NCI-H1436 treated with DMSO at 0.1 percent for 48 hours (cell line): ENCODE measurements around the gene LRRC4C.
"Not testable (repeated sequence)": the region's sequence is repeated elsewhere in the genome, so short reads cannot be mapped to it uniquely, and the experiment has no call there.

Experiments
- DNase-seq: peaks from one replicate; lab custom pipeline; 2025; lab: John Stamatoyannopoulos, UW

Gene LRRC4C

GRCh38 chr11:40688369-40688768 is 771.1 kb downstream of the LRRC4C start:
- no peak for DNase-seq

DNA sequence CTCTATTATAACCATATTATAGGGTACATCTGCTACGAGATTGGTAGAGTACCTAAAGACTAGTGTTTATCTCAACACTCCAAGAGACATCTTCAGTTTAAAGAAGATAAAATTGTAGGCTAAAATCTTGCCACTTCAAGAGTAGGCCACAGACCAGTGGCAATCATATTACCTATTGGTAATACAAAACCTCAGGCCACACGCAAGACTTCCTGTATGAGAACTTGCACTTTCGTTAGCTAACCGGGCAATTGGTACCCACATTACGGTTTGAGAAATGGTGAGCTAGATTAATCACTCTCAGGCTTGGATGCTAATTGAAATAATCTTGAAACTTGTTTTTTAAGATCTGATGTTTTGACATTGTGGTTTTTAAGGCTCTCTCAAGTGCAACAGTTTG is 772.7 kb downstream of the LRRC4C start:
- no peak for DNase-seq

DNA sequence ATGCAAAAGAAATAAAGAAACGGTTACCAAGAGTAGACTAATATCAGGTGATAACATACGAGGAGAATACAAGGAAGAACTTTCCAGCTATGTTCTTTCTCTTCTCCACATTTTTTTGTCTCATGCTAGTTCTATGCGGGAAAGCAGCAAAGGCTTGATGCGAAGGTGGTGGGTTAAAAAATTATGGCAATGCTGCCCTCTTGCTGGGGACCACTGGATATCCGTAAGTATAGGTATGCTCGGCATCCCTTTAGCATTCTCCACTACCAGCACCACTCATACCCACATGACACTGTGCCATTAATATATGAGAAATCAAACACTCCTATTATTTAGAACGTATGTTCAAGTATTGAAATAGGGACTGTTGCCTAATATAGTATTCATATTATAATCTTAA is 776.4 kb downstream of the LRRC4C start:
- no peak for DNase-seq

- DNase-seq: no peak
These were observed 780.2 kb downstream of the LRRC4C start for GRCh38 chr11:40679276-40679675.

DNA sequence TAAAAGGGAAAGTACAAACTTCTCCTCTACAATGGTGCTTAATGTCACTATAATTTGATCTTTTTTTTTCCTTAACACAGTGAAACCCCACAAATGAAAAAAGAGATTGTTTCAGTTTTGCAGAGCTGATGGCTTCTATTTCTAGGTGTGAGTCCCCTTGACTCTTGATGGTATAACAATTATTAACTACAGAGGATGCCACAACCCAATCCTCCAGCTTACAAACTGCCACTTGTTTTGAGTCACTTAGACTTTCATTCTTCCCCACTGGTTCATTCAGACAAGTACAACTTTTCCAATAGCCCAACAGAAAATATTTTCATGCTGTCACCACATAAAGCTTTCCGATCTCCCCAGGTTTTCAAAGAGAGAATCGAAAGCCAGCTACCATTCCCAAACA is 812.2 kb downstream of the LRRC4C start:
- no peak for DNase-seq

DNA sequence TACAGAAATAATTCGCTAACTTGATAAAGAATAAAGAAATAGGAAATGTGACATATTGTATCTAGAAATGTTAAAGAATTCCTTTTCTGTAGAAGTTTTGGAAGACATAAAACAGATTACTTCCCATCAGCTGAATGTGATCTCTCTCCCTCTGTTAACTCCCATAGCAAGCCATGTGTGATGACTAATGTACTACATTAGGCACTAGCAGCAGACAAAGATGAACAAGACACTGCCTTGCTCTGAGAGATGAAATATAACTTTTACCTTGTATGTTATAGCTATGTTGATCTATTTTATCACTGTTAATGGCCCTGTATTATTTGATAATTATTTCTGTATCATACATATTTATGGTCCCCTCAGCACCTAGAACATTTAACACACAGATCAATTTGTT is 817.2 kb downstream of the LRRC4C start:
- no peak for DNase-seq

DNA sequence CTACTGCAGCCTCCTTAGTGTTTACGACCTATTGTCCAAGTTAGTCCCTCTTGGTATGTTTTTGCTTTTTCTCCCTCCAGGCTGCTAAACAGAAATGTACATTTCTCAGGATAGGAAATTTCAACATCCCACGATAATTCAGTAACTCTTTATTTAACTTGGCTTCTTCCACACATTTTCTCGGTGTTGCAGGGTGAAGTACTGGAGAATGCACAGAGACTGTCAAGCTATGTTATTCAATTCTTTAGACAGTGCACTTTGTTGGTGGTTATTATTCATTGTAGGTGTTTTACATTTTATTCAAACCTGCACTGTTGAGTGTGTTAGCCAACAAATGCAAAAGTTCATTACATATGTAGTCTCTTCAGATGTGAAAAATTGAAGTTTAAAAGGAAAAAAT is 839.8 kb downstream of the LRRC4C start:
- no peak for DNase-seq

- DNase-seq: no peak
These were observed 852.7 kb downstream of the LRRC4C start for GRCh38 chr11:40606800-40607199.

DNA sequence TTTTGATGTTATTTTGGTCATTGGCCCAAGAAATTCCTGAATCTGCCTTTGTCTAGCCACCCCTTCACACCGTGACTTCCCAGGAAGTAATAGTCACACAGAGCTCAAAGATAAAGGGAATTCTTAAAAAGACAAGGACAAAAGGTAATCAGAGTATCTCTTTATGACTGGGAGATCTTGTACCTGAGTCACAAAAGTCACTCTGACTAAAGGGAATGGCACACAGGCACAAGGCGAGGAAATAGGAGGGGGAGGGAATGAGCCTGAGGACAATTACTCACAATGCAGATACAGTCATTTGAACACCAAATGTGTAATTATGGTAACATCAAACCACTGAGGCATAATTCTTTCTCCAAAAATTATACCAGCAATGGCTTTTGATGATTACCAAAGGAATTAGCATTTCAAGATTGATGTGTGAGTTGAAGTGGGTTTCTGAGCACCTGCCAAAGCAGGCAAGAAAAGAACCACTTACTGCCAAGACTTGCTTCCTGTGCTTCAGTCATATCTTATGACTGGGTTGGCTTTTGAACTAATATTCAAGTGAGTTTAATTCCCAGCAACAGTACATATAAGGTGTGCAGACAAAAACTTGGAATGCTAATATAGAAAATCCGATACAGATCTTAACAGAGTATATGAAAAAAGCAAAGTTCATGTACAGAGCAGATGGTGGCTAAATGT is 856.4 kb downstream of the LRRC4C start:
- no peak for DNase-seq

GRCh38 chr11:40597546-40598113 is 861.8 kb downstream of the LRRC4C start:
- DNase-seq: no peak

GRCh38 chr11:40573254-40573891 is 886.1 kb downstream of the LRRC4C start:
- DNase-seq: no peak

- DNase-seq: no peak
These were observed 889.4 kb downstream of the LRRC4C start for GRCh38 chr11:40569947-40570531.

DNA sequence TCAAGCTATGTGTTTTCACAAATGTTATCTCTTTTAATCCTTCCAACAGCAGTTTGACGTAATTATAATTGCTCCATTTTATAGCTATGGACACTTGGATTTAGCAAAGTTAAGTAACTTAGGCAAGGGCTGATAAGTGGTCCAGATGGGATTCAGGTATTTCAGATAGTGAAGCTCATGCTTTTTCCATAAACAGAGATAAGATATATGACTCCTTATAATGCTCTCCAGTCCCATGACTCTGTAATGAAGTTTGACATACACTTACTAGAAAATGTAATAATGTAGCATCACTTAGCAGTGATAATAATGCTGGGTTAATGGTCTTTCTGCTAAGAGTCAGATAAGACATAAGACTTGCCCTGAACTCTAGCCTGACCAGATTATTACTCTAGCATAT is 892.1 kb downstream of the LRRC4C start:
- DNase-seq: no peak

DNA sequence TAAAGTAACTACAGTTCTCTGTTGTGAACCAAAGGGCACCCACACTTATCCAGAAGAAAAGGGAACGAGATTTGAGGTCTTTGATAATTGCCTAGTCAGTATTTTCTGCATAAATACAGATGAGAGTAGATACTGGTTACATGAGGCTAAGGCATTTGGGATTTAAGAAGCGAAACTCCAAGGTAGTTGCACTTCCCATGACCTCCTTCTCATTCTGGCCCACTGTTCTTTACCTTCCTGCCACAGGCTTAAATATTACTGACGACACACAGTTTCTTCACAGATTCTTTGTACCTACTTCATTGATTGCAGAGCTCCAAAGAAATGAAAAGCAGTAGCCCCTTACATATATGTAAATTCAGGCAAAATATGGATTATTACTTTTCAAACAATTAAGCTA is 915.3 kb downstream of the LRRC4C start:
- DNase-seq: no peak

DNA sequence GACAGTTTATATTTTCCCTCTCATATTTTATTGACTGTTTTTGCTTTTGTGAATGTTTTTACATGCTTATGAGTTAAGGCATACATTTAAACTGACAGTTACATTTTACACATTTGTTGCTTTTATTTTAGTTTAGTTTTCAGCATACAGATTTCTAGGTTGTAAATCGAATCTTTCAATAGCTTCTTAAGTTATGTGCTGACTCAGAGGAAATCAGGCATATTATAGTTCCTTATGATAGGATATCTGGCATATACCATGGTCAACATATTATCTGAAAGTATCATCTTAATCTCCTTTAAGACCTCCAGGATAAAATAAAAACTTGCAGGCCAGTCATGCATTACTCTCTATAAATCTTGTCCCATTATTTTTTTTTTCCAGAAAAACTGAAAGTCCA is 916.6 kb downstream of the LRRC4C start:
- DNase-seq: no peak

GRCh38 chr11:40537734-40538133 is 921.7 kb downstream of the LRRC4C start:
- no peak for DNase-seq

DNA sequence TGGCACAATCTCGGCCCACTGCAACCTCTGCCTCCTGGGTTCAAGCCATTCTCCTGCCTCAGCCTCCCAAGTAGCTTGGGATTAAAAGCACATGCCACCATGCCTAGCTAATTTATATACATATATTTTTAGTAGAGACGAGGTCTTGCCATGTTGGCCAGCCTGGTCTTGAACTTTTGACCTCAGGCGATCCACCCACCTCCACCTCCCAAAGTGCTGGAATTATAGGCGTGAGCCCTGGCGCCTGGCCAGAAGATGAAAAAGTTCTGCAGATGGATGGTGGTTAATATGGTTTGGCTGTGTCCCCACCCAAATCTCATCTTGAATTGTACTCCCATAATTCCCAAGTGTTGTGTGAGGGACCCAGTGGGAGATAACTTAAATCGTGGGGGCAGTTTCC is 937.4 kb downstream of the LRRC4C start:
- DNase-seq: not testable (repeated sequence)

DNA sequence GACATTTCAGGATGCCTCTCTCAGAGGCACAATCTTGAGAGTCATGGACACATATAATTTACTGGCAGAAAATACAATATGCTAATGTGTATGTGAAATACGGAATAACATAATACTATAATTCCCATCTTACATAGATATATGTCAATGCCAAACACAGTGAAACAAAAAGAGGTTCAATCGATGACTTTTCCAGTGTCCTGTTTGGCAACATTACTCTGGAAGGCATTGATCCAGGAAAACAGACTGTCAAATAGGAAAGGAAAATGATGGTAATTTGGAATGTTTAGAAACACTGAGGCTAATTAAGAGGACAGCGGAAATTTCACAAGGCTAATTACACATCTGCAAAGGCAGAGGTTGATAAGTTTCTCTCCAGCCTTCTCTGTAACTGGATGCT is 942.3 kb downstream of the LRRC4C start:
- no peak for DNase-seq

DNA sequence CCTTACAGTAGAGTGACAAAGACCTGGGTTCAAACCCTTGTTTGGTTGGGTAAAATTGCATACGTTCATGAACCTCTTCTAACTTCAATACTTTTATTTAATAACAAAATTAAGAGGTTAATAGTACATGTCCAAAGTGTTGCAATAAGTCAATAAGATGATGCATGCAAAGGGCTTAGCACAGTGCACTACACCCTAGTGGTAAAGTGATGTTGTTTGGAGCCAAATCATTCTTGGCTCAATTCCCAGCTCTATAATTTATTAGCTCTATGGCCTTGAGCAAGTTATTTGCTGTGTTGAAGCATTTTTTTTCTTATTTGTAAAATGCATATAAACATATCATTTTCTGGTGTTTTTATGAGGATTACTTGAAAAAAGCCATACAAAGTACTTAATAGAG is 945.3 kb downstream of the LRRC4C start:
- no peak for DNase-seq

GRCh38 chr11:40513281-40513680 is 946.2 kb downstream of the LRRC4C start:
- no peak for DNase-seq

- DNase-seq: no peak
These were observed 951.1 kb downstream of the LRRC4C start for GRCh38 chr11:40508303-40508702.

- DNase-seq: no peak
These were observed 953.2 kb downstream of the LRRC4C start for GRCh38 chr11:40506226-40506625.

DNA sequence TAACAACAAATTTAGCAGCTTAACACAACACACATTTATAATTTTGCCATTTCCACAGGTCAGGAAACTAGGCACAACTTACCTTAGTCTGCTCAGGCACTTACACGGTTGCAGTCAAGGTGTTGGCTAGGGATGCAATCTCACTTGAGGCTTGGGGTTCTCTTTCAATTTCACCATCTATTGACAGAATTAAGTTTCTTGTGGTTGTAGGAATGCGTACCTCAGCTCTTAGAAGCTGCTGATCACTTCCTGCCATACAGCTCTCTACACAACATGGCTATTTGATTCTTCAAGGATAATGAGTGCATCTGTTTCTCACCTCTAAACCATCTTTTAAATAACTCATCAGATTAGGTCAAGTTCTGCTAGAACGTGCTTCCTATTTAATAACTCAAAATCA is 968.1 kb downstream of the LRRC4C start:
- no peak for DNase-seq
